H9 (cell line): ENCODE measurements around the gene PIEZO2. TPM values are rescaled to one million over a fixed set of nuclear protein-coding genes. Genes with fewer than 3 reads are reported as not detected.

Experiments used
- DNase-seq: peaks from one replicate; pipeline ENCODE4 v3.0.0-alpha.2; 2017
- H2AFZ ChIP-seq: one replicate; pipeline ENCODE4 v1.6.1; 2013; ENCODE audit warnings: mild to moderate bottlenecking, low read length, control low read depth, moderate library complexity
- H2AK5ac ChIP-seq: 2 replicates; pipeline ENCODE4 v1.6.1; 2013; ENCODE audit warnings: low read length, control low read depth, mixed read lengths; ENCODE audit not compliant: insufficient read length
- H2BK120ac ChIP-seq: one replicate; pipeline ENCODE4 v1.6.1; 2013; ENCODE audit warnings: low read depth, mild to moderate bottlenecking, low read length, control low read depth, inconsistent platforms; ENCODE audit not compliant: poor library complexity, severe bottlenecking
- H2BK12ac ChIP-seq: 2 replicates; pipeline ENCODE4 v1.6.1; 2013; ENCODE audit warnings: low read length, control low read depth, mixed read lengths, low read depth; ENCODE audit not compliant: insufficient read length
- H2BK15ac ChIP-seq: 2 replicates; pipeline ENCODE4 v1.6.1; 2013; ENCODE audit warnings: low read depth, low read length, control low read depth
- H2BK20ac ChIP-seq: one replicate; pipeline ENCODE4 v1.6.1; 2013; ENCODE audit warnings: low read depth, mild to moderate bottlenecking, low read length, control low read depth, inconsistent platforms; ENCODE audit not compliant: poor library complexity, severe bottlenecking
- H2BK5ac ChIP-seq: 2 replicates; pipeline ENCODE4 v1.6.1; 2013; ENCODE audit warnings: low read length, control low read depth, mixed read lengths; ENCODE audit not compliant: insufficient read length
- H3K14ac ChIP-seq: 2 replicates; pipeline ENCODE4 v1.6.1; 2013; ENCODE audit warnings: low read length, control low read depth; ENCODE audit not compliant: insufficient read depth
- H3K18ac ChIP-seq: 2 replicates; pipeline ENCODE4 v1.6.1; 2013; ENCODE audit warnings: low read depth, mild to moderate bottlenecking, mixed read lengths, low read length, control low read depth; ENCODE audit not compliant: insufficient read length
- H3K23ac ChIP-seq: 2 replicates; pipeline ENCODE4 v1.6.1; 2013; ENCODE audit warnings: low read length, control low read depth, mixed read lengths, low read depth; ENCODE audit not compliant: insufficient read length
- H3K23me2 ChIP-seq: 2 replicates; pipeline ENCODE4 v1.6.1; 2013; ENCODE audit warnings: low read depth, mild to moderate bottlenecking, mixed read lengths, low read length, control low read depth; ENCODE audit not compliant: insufficient read length, poor library complexity, severe bottlenecking
- H3K27ac ChIP-seq: 2 replicates; pipeline ENCODE4 v1.5.1; 2013; ENCODE audit warnings: low read length, control low read depth, mixed read lengths, low read depth; ENCODE audit not compliant: insufficient read length
- H3K27me3 ChIP-seq: 2 replicates; pipeline ENCODE4 v1.6.1; 2013; ENCODE audit warnings: low read length, control low read depth, inconsistent platforms; ENCODE audit not compliant: insufficient read depth
- H3K4ac ChIP-seq: 2 replicates; pipeline ENCODE4 v1.6.1; 2013; ENCODE audit warnings: low read depth, mild to moderate bottlenecking, control low read depth, inconsistent platforms, low read length, moderate library complexity
- H3K4me1 ChIP-seq: 2 replicates; pipeline ENCODE4 v1.6.1; 2013; ENCODE audit warnings: low read length, control low read depth, inconsistent platforms; ENCODE audit not compliant: insufficient read depth
- H3K4me2 ChIP-seq: 2 replicates; pipeline ENCODE4 v1.6.1; 2013; ENCODE audit warnings: low read length, control low read depth, mixed read lengths; ENCODE audit not compliant: insufficient read length, insufficient read depth
- H3K56ac ChIP-seq: 2 replicates; pipeline ENCODE4 v1.6.1; 2013; ENCODE audit warnings: low read depth, mild to moderate bottlenecking, mixed read lengths, low read length, control low read depth; ENCODE audit not compliant: insufficient read length
- H3K79me1 ChIP-seq: 2 replicates; pipeline ENCODE4 v1.6.1; 2013; ENCODE audit warnings: low read depth, mild to moderate bottlenecking, moderate library complexity, low read length, control low read depth, inconsistent platforms; ENCODE audit not compliant: insufficient read depth, poor library complexity, severe bottlenecking
- H3K79me2 ChIP-seq: 2 replicates; pipeline ENCODE4 v1.6.1; 2013; ENCODE audit warnings: low read length, control low read depth, inconsistent platforms; ENCODE audit not compliant: insufficient read depth
- H3K9ac ChIP-seq: 2 replicates; pipeline ENCODE4 v1.6.1; 2013; ENCODE audit warnings: low read length, control low read depth, mixed read lengths; ENCODE audit not compliant: insufficient read length; ENCODE audit errors: extremely low read depth
- H3K9me3 ChIP-seq: one replicate; pipeline ENCODE4 v1.6.1; 2013; ENCODE audit warnings: low read depth, low read length, inconsistent platforms; ENCODE audit not compliant: control insufficient read depth
- H3T11ph ChIP-seq: one replicate; pipeline ENCODE4 v1.6.1; 2013; ENCODE audit warnings: mild to moderate bottlenecking, low read length, control low read depth, inconsistent platforms
- H4K20me1 ChIP-seq: one replicate; pipeline ENCODE4 v1.6.1; 2013; ENCODE audit not compliant: control insufficient read depth, insufficient read length, insufficient read depth
- H4K5ac ChIP-seq: 2 replicates; pipeline ENCODE4 v1.6.1; 2013; ENCODE audit warnings: low read depth, mild to moderate bottlenecking, mixed read lengths, low read length, control low read depth; ENCODE audit not compliant: insufficient read length
- H4K8ac ChIP-seq: replicated peaks from 2 replicates; pipeline ENCODE4 v1.6.1; 2013; ENCODE audit warnings: low read length, control low read depth, mixed read lengths, low read depth; ENCODE audit not compliant: insufficient read length
- H4K91ac ChIP-seq: 2 replicates; pipeline ENCODE4 v1.6.1; 2013; ENCODE audit warnings: low read depth, mild to moderate bottlenecking, moderate library complexity, mixed read lengths, low read length, control low read depth; ENCODE audit not compliant: insufficient read length
- H3K27ac Mint-ChIP-seq, 3 experiments: 2 replicates in 2 of 3; 3 replicates in 1 of 3; pipeline ENCODE4 v1.8.0; 2020 to 2021; ENCODE audit warnings: mixed read lengths in 3 of 3, mild to moderate bottlenecking in 1 of 3, moderate library complexity in 1 of 3
- H3K27me3 Mint-ChIP-seq: 2 replicates; pipeline ENCODE4 v1.8.0; 2021; ENCODE audit warnings: low read depth, mild to moderate bottlenecking, moderate library complexity, mixed read lengths
- H3K36me3 Mint-ChIP-seq, 3 experiments: 2 replicates in 2 of 3; 3 replicates in 1 of 3; pipeline ENCODE4 v1.8.0; 2020 to 2021; ENCODE audit warnings: low read depth in 3 of 3, mixed read lengths in 3 of 3; ENCODE audit not compliant: insufficient read depth in 1 of 3
- H3K4me1 Mint-ChIP-seq, 2 experiments: 2 replicates each; pipeline ENCODE4 v1.8.0; 2020; ENCODE audit warnings: mixed read lengths in 2 of 2
- H3K4me3 Mint-ChIP-seq, 2 experiments: 2 replicates in 1 of 2; 3 replicates in 1 of 2; pipeline ENCODE4 v1.8.0; 2020 to 2021; ENCODE audit warnings: mild to moderate bottlenecking in 2 of 2, mixed read lengths in 2 of 2, moderate library complexity in 1 of 2
- H3K9me3 Mint-ChIP-seq, 2 experiments: 2 replicates in 1 of 2; 3 replicates in 1 of 2; pipeline ENCODE4 v1.8.0; 2020; ENCODE audit warnings: mild to moderate bottlenecking in 2 of 2, mixed read lengths in 2 of 2, moderate library complexity in 1 of 2
- WGBS: extraction: QIAGEN DNeasy Blood & Tissue Kit; methylation state at CpG from one replicate; pipeline ENCODE4 v1.1.7; 2013; ENCODE audit warnings: missing lambda C conversion rate, low lambda C conversion rate, mixed read lengths; ENCODE audit not compliant: insufficient read length; ENCODE audit errors: extremely low coverage; 5-methylcytosine and 5-hydroxymethylcytosine counted together
- total RNA-seq: library from RNA; stranded (reverse); gene quantifications from 2 replicates; pipeline ENCODE4 v1.2.1, GENCODE V29; 2021
- TF ChIP-seq, protein P1 (sequence below): fragments of 200-600 bp; sonication (generic); conservative IDR thresholded peaks from 3 replicates; pipeline ENCODE4 v1.8.0; 2021; ENCODE audit warnings: antibody characterized with exemption, mild to moderate bottlenecking

Gene PIEZO2
- total RNA-seq, 1 experiment from 2014 or later: 3.9 TPM

DNA sequence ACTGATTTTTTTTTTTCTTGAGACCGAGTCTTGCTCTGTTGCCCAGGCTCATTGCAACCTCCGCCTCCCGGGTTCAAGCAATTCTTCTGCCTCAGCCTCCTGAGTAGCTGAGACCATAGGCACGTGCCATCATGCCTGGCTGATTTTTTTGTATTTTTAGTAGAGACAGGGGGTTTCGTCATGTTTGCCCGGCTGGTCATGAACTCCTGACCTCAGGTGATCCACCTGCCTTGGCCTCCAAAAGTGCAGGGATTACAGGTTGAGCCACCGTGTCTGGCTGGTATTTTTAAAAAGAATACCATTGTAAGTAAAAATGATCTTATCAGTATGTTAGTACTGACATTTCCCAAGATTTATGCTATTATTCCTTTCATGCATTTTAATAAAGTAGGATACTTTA lies 105.7 kb downstream of the PIEZO2 start:
- H4K91ac ChIP-seq: no peak overlapping the region
- no peak overlapping the region for H3T11ph ChIP-seq
- Mint-ChIP-seq H3K36me3 (peaks cover 0 to 3% (median 0%) of the 10 kb centered on the region in 3 experiments; a peak in 1 of 7 replicates), H3K27me3 (no peaks in the 10 kb centered on the region), H3K4me3 (no peak overlapping the region), H3K9me3 (no peaks in the 10 kb centered on the region; a peak in 1 of 5 replicates), H3K4me1 (peaks cover 11 to 13% of the 10 kb centered on the region in 2 experiments; a peak in 3 of 4 replicates), H3K27ac (no peak overlapping the region)
- no peak overlapping the region for H2BK15ac ChIP-seq
- H3K9ac ChIP-seq: no peak overlapping the region
- no peaks in the 10 kb centered on the region for H3K23me2 ChIP-seq
- no peak overlapping the region for H3K23ac ChIP-seq
- no peaks in the 10 kb centered on the region for H3K9me3 ChIP-seq
- no peaks in the 10 kb centered on the region for H3K79me2 ChIP-seq
- TF ChIP-seq, protein P1, sequence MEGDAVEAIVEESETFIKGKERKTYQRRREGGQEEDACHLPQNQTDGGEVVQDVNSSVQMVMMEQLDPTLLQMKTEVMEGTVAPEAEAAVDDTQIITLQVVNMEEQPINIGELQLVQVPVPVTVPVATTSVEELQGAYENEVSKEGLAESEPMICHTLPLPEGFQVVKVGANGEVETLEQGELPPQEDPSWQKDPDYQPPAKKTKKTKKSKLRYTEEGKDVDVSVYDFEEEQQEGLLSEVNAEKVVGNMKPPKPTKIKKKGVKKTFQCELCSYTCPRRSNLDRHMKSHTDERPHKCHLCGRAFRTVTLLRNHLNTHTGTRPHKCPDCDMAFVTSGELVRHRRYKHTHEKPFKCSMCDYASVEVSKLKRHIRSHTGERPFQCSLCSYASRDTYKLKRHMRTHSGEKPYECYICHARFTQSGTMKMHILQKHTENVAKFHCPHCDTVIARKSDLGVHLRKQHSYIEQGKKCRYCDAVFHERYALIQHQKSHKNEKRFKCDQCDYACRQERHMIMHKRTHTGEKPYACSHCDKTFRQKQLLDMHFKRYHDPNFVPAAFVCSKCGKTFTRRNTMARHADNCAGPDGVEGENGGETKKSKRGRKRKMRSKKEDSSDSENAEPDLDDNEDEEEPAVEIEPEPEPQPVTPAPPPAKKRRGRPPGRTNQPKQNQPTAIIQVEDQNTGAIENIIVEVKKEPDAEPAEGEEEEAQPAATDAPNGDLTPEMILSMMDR: no peak
- H4K5ac ChIP-seq: no peak overlapping the region
- H3K27ac ChIP-seq: no peak overlapping the region
- H3K18ac ChIP-seq: no peak overlapping the region
- no peak overlapping the region for H4K8ac ChIP-seq
- no peak overlapping the region for H2AK5ac ChIP-seq
- no peak overlapping the region for H3K4ac ChIP-seq
- H3K4me1 ChIP-seq: no peaks in the 10 kb centered on the region
- H2BK120ac ChIP-seq: no peak overlapping the region
- H3K56ac ChIP-seq: no peak overlapping the region
- WGBS: no CpG with 5 or more reads among the region's 7 CpGs
- H2AFZ ChIP-seq: no peak overlapping the region
- no peaks in the 10 kb centered on the region for H3K27me3 ChIP-seq
- H3K79me1 ChIP-seq: no peaks in the 10 kb centered on the region
- H3K4me2 ChIP-seq: no peak overlapping the region
- H2BK12ac ChIP-seq: no peak overlapping the region
- no peak for DNase-seq
- no peak overlapping the region for H2BK5ac ChIP-seq
- H4K20me1 ChIP-seq: no peaks in the 10 kb centered on the region
- no peak overlapping the region for H2BK20ac ChIP-seq
- H3K14ac ChIP-seq: no peak overlapping the region
